Thyroid gland (tissue), 4 donors: ENCODE results near the gene BAZ1B. TPM values are rescaled to one million over a fixed set of nuclear protein-coding genes. Genes with fewer than 3 reads are reported as not detected.
"Not testable (repeated sequence)": the region's sequence is repeated elsewhere in the genome, so short reads cannot be mapped to it uniquely, and the experiment has no call there.

ENCODE experiments used
- DNase-seq, 2 donors: peaks; one replicate each; pipeline ENCODE4 v3.0.0-alpha.2; 2019
- H3K27ac ChIP-seq, 3 donors: fragments of 200-600 bp; sonication (generic); 1 replicate in 2 of 3; 2 replicates in 1 of 3; pipeline ENCODE4 v1.5.1; 2016 to 2019; ENCODE audit warnings: mild to moderate bottlenecking in 1 of 3, moderate library complexity in 1 of 3
- H3K27me3 ChIP-seq: fragments of 200-600 bp; sonication (generic); one replicate; pipeline ENCODE4 v1.5.1; 2019
- H3K36me3 ChIP-seq, 2 donors: fragments of 200-600 bp; sonication (generic); one replicate each; pipeline ENCODE4 v1.5.1; 2016 to 2019
- H3K4me1 ChIP-seq, 2 donors: fragments of 200-600 bp; sonication (generic); one replicate each; pipeline ENCODE4 v1.5.1; 2017 to 2019
- H3K4me3 ChIP-seq, 3 donors: fragments of 200-600 bp; sonication (generic); replicated peaks in 1 of 3; 1 replicate in 2 of 3; 2 replicates in 1 of 3; pipeline ENCODE4 v1.5.1; 2016; ENCODE audit warnings: mild to moderate bottlenecking in 1 of 3
- H3K9me3 ChIP-seq: fragments of 200-600 bp; sonication (generic); one replicate; pipeline ENCODE4 v1.5.1; 2017
- POLR2A ChIP-seq, 2 donors: fragments of 450-650 bp; IDR thresholded peaks; one replicate each; pipeline ENCODE4 v1.6.1; 2017; ENCODE audit warnings: antibody characterized with exemption in 2 of 2, mild to moderate bottlenecking in 2 of 2, moderate library complexity in 1 of 2
- WGBS, 2 donors: methylation state at CpG; one replicate each; pipeline ENCODE4 v1.1.5; 2017; 5-methylcytosine and 5-hydroxymethylcytosine counted together
- intact Hi-C: fragments of 100-400 bp; cut with DNase I; formaldehyde crosslinking; loops from one replicate; pipeline ENCODE4 v1.15.1; 2023
- total RNA-seq, 4 donors: library from RNA; depleted of rRNA; stranded (reverse); fragments of >200 nt; gene quantifications; one replicate each; pipeline ENCODE4 v1.2.3, GENCODE V29; 2016
- TF ChIP-seq, protein P1 (sequence below), 6 experiments: fragments of 200-600 bp in 3 of 6; fragments of 450-650 bp in 3 of 6; sonication (generic) in 3 of 6; IDR thresholded peaks; one replicate each; pipeline ENCODE4 v1.5.1; 2016 to 2019; ENCODE audit warnings: antibody characterized with exemption in 6 of 6, mild to moderate bottlenecking in 2 of 6, inconsistent platforms in 1 of 6, moderate library complexity in 1 of 6

BAZ1B gene
- total RNA-seq, 4 donors from 2014 or later, result 52.8 to 69.0 (median 55.1) TPM

GRCh38 chr7:73503229-73503628 is 18.9 kb downstream of the BAZ1B start:
- H3K4me3 ChIP-seq, result no peak overlapping the region
- no peak for TF ChIP-seq POLR2A (IDR thresholded peaks at IDR 0.05)
- TF ChIP-seq, protein P1, sequence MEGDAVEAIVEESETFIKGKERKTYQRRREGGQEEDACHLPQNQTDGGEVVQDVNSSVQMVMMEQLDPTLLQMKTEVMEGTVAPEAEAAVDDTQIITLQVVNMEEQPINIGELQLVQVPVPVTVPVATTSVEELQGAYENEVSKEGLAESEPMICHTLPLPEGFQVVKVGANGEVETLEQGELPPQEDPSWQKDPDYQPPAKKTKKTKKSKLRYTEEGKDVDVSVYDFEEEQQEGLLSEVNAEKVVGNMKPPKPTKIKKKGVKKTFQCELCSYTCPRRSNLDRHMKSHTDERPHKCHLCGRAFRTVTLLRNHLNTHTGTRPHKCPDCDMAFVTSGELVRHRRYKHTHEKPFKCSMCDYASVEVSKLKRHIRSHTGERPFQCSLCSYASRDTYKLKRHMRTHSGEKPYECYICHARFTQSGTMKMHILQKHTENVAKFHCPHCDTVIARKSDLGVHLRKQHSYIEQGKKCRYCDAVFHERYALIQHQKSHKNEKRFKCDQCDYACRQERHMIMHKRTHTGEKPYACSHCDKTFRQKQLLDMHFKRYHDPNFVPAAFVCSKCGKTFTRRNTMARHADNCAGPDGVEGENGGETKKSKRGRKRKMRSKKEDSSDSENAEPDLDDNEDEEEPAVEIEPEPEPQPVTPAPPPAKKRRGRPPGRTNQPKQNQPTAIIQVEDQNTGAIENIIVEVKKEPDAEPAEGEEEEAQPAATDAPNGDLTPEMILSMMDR (IDR thresholded peaks at IDR 0.05), result no peak
- H3K27me3 ChIP-seq, result no peaks in the 10 kb centered on the region
- H3K4me1 ChIP-seq, result no peaks in the 10 kb centered on the region
- no peak overlapping the region for H3K27ac ChIP-seq
- no peaks in the 10 kb centered on the region for H3K9me3 ChIP-seq
- intact Hi-C loops, result no loop called here
- peaks cover 71 to 75% of the 10 kb centered on the region in 2 donors for H3K36me3 ChIP-seq
- 93 to 99% methylated on average over 5 of the region's 5 CpGs for WGBS, 2 donors
- no peak for DNase-seq

DNA sequence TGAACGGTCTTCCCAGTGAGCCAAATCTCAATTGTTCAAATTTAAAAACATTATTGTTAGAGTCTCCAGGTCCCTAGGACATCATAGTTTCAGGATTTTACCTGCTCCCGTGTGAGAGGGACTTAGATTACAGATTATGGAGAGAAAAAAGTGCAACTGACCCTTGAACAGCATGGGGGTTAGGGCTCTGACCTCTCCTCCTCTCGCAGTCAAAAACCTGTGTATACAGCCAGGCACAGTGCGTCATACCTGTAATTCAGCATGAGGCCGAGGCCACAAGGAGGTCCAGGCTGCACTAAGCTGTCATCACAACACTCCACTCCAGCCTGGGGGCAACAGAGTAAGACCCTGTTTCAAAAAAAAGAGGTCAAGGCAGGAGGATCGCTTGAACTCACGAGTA is 25.5 kb downstream of the BAZ1B start:
- Histone ChIP-seq H3K27ac (no peak overlapping the region), H3K4me1 (no peaks in the 10 kb centered on the region), H3K27me3 (no peaks in the 10 kb centered on the region), H3K4me3 (no peak overlapping the region), H3K36me3 (peaks cover 59 to 73% of the 10 kb centered on the region in 2 donors), H3K9me3 (no peaks in the 10 kb centered on the region)
- TF ChIP-seq POLR2A (IDR thresholded peaks at IDR 0.05), result no peak
- TF ChIP-seq, protein P1 (IDR thresholded peaks at IDR 0.05), result no peak
- intact Hi-C loops, result no loop called here
- no peak for DNase-seq
- WGBS, 2 donors, result 93 to 96% methylated on average over 6 to 7 of the region's 7 CpGs

DNA sequence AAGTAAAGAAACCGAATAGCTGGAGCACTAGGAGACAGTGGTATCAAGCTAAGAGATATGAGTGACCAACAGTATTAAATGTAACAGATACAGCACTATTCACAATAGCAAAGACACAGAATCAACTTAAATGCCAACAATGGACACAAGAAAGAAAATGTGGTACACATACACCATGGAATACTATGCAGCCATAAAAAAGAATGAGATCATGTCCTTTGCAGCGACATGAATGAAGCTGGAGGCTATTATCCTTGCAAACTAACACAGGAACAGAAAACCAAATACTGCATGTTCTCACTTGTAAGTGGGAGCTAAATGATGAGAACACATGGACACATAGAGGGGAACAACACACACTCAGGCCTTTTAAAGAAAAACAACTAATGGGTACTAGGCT is 26.6 kb downstream of the BAZ1B start:
- DNase-seq, H3K9me3 ChIP-seq, H3K4me3 ChIP-seq, H3K27me3 ChIP-seq, intact Hi-C loops, H3K4me1 ChIP-seq, H3K27ac ChIP-seq: not testable (repeated sequence)
- 98% methylated on average over 2 of the region's 2 CpGs for whole genome bisulfite sequencing, 2 donors
- H3K36me3 ChIP-seq, result peaks cover 64 to 77% of the 10 kb centered on the region in 2 donors

- H3K36me3 ChIP-seq, result peaks cover 53 to 65% of the 10 kb centered on the region in 2 donors
- no peak for DNase-seq
- H3K27ac ChIP-seq, result no peak overlapping the region
- TF ChIP-seq POLR2A (IDR thresholded peaks at IDR 0.05), result no peak
- TF ChIP-seq, protein P1 (IDR thresholded peaks at IDR 0.05), result no peak
- intact Hi-C loops, result no loop called here
- no peak overlapping the region for H3K4me3 ChIP-seq
- no peaks in the 10 kb centered on the region for H3K27me3 ChIP-seq
- no peaks in the 10 kb centered on the region for H3K4me1 ChIP-seq
- no peaks in the 10 kb centered on the region for H3K9me3 ChIP-seq
Measured at GRCh38 chr7:73489976-73490375, 32.1 kb downstream of the BAZ1B start.

- intact Hi-C loops, result no loop called here
- peaks cover 32 to 51% of the 10 kb centered on the region in 2 donors for H3K36me3 ChIP-seq
- no peak for TF ChIP-seq POLR2A (IDR thresholded peaks at IDR 0.05)
- TF ChIP-seq, protein P1 (IDR thresholded peaks at IDR 0.05), result no peak
Measured at GRCh38 chr7:73487486-73487885, 34.6 kb downstream of the BAZ1B start.

DNA sequence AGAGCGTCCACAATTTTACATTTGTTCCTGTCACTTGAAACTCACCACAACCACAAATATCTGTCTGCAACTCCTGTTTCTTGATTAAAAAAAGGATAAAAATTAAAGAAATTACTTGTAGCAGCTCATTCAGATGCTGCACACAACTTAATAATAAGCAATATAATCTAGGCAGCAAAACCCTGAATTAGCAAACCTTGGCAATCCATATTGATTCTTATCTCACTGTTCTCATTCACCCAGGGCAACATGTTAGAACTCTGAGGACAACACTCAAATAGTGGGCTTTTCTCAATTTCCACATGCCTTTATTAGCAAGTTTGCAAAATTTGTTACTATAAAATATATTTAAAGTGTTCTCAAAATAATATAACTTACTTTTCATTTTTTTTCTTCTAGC is 38.9 kb downstream of the BAZ1B start:
- DNase-seq, result no peak
- Histone ChIP-seq H3K27me3 (no peaks in the 10 kb centered on the region), H3K27ac (no peak overlapping the region), H3K36me3 (peaks cover 15 to 20% of the 10 kb centered on the region in 2 donors), H3K4me1 (no peaks in the 10 kb centered on the region), H3K9me3 (no peaks in the 10 kb centered on the region), H3K4me3 (no peak overlapping the region)
- TF ChIP-seq POLR2A (IDR thresholded peaks at IDR 0.05), result no peak
- TF ChIP-seq, protein P1 (IDR thresholded peaks at IDR 0.05), result no peak
- WGBS, 2 donors, result 93 to 97% methylated on average over 1 of the region's 1 CpG
- intact Hi-C loops, result no loop called here

More at GRCh38 chr7:73487486-73487885, 34.6 kb downstream of the BAZ1B start:
- Histone ChIP-seq H3K27me3 (no peaks in the 10 kb centered on the region), H3K4me3 (no peak overlapping the region), H3K27ac (no peak overlapping the region), H3K9me3 (no peaks in the 10 kb centered on the region), H3K4me1 (no peaks in the 10 kb centered on the region)
- DNase-seq, result no peak
- 95 to 98% methylated on average over 1 of the region's 1 CpG for WGBS, 2 donors
